IMR-90 (cell line): ENCODE results near the gene PAK5.

Experiments
- BHLHE40 ChIP-seq: fragments of 150-350 bp; IDR thresholded peaks from 2 replicates; pipeline ENCODE4 v1.6.1; 2016; ENCODE audit warnings: mild to moderate bottlenecking, low read depth, low read length
- MAFK ChIP-seq: IDR thresholded peaks from 2 replicates; pipeline ENCODE4 v1.6.1; 2012; ENCODE audit warnings: low read depth, low read length, improper control_type of control experiment
- MXI1 ChIP-seq: IDR thresholded peaks from 2 replicates; pipeline ENCODE4 v1.6.1; 2012; ENCODE audit warnings: low read depth, mild to moderate bottlenecking, low read length, moderate library complexity, borderline replicate concordance
- POLR2A ChIP-seq: IDR thresholded peaks from 2 replicates; pipeline ENCODE4 v1.6.1; 2012; ENCODE audit warnings: mild to moderate bottlenecking, low read depth, low read length
- RAD21 ChIP-seq: IDR thresholded peaks from 2 replicates; pipeline ENCODE4 v1.6.1; 2012; ENCODE audit warnings: low read length, improper control_type of control experiment
- TF ChIP-seq, protein P1 (sequence below): conservative IDR thresholded peaks from 2 replicates; pipeline ENCODE4 v1.5.1; 2012; ENCODE audit warnings: mild to moderate bottlenecking, low read depth, low read length, improper control_type of control experiment

GRCh38 chr20:9710685-9711084 lies 128.2 kb downstream of the PAK5 start:
- TF ChIP-seq, protein P1, sequence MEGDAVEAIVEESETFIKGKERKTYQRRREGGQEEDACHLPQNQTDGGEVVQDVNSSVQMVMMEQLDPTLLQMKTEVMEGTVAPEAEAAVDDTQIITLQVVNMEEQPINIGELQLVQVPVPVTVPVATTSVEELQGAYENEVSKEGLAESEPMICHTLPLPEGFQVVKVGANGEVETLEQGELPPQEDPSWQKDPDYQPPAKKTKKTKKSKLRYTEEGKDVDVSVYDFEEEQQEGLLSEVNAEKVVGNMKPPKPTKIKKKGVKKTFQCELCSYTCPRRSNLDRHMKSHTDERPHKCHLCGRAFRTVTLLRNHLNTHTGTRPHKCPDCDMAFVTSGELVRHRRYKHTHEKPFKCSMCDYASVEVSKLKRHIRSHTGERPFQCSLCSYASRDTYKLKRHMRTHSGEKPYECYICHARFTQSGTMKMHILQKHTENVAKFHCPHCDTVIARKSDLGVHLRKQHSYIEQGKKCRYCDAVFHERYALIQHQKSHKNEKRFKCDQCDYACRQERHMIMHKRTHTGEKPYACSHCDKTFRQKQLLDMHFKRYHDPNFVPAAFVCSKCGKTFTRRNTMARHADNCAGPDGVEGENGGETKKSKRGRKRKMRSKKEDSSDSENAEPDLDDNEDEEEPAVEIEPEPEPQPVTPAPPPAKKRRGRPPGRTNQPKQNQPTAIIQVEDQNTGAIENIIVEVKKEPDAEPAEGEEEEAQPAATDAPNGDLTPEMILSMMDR: no peak
- TF ChIP-seq MXI1: no peak
- TF ChIP-seq POLR2A: no peak
- no peak for TF ChIP-seq BHLHE40
- no peak for TF ChIP-seq MAFK
- no peak for TF ChIP-seq RAD21
